Activated CD4-positive, alpha-beta T cell treated with anti-CD3 and anti-CD28 coated beads for 36 hours (primary cell): ENCODE results near the gene RPL27A. TPM values are rescaled to one million over a fixed set of nuclear protein-coding genes. Genes with fewer than 3 reads are reported as not detected.
"Not testable (repeated sequence)": the region's sequence is repeated elsewhere in the genome, so short reads cannot be mapped to it uniquely, and the experiment has no call there.

Experiments
- ATAC-seq: fragments of 200-7000 bp; cut with Tn5 transposase; one replicate; pipeline ENCODE4 v1.10.0; 2021; ENCODE audit warnings: mild to moderate bottlenecking, moderate library complexity
- CTCF ChIA-PET: fragments of 350-600 bp; sonication (Branson Sonifier 250); formaldehyde crosslinking; loops from one replicate; lab custom pipeline; 2021; ENCODE audit warnings: antibody characterized with exemption; lab: Charles Lee
- POLR2A ChIA-PET: fragments of 350-600 bp; sonication (Branson Sonifier 250); formaldehyde crosslinking; loops from one replicate; lab custom pipeline; 2021; ENCODE audit warnings: antibody characterized with exemption, inconsistent platforms; lab: Charles Lee
- DNase-seq: peaks from one replicate; pipeline ENCODE4 v3.0.0-alpha.2; 2020
- H3K27ac Mint-ChIP-seq: one replicate; pipeline ENCODE4 v1.8.0; 2021; ENCODE audit warnings: mixed read lengths
- H3K27me3 Mint-ChIP-seq: one replicate; pipeline ENCODE4 v1.8.0; 2021; ENCODE audit warnings: mixed read lengths
- H3K36me3 Mint-ChIP-seq: one replicate; pipeline ENCODE4 v1.8.0; 2021; ENCODE audit warnings: low read depth, mixed read lengths
- H3K4me1 Mint-ChIP-seq: one replicate; pipeline ENCODE4 v1.8.0; 2021; ENCODE audit warnings: mixed read lengths
- H3K4me3 Mint-ChIP-seq: one replicate; pipeline ENCODE4 v1.8.0; 2021; ENCODE audit warnings: mild to moderate bottlenecking, moderate library complexity, mixed read lengths
- H3K9me3 Mint-ChIP-seq: one replicate; pipeline ENCODE4 v1.8.0; 2021; ENCODE audit warnings: low read depth, mixed read lengths
- intact Hi-C, 2 experiments: fragments of 100-400 bp; cut with DNase I in 1 of 2; cut with micrococcal nuclease in 1 of 2; formaldehyde crosslinking; loops; one replicate each; pipeline versions ENCODE4 v1.14.2 to v1.15.1; 2022 to 2024; cut with DNase I, micrococcal nuclease
- total RNA-seq, 2 experiments: library from RNA; stranded (reverse); gene quantifications; one replicate each; pipeline ENCODE4 v1.2.3, GENCODE V29; 2021

RPL27A gene
- total RNA-seq, 2 experiments from 2014 or later, result 688 to 1,021 TPM

- DNase-seq, result no peak
- ChIA-PET POLR2A (no interaction called here), CTCF (no interaction called here)
- Mint-ChIP-seq H3K27me3 (no peaks in the 10 kb centered on the region), H3K27ac (no peak overlapping the region), H3K36me3 (peaks cover 14% of the 10 kb centered on the region), H3K4me1 (no peaks in the 10 kb centered on the region), H3K4me3 (no peak overlapping the region), H3K9me3 (no peaks in the 10 kb centered on the region)
- ATAC-seq, result no peak
- intact Hi-C loops, result no loop called here
These were observed 30.5 kb upstream of the RPL27A start for GRCh38 chr11:8652140-8652539.

DNA sequence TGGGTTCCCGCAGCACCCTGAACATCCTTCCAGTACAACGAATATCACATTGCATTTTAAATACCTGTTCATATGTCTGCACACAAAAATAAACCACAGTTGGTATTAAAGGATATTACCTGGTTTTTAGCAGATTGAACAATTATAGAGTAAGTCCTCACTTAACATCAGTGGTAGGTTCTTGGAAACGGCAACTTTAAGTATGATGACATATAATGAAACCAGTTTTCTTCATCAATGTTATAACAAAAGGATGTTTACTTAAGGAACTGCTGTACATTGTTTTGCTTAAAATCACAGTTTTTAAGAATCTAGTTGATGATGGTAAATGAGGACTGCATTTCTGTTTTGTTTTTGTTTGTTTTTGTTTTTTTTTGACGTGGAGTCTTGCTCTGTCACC is 28.1 kb upstream of the RPL27A start:
- DNase-seq (no peak), ATAC-seq (no peak)
- Mint-ChIP-seq H3K36me3 (peaks cover 7% of the 10 kb centered on the region), H3K27me3 (no peaks in the 10 kb centered on the region), H3K4me3 (no peak overlapping the region), H3K9me3 (no peaks in the 10 kb centered on the region), H3K27ac (no peak overlapping the region), H3K4me1 (no peaks in the 10 kb centered on the region)
- CTCF ChIA-PET, result no interaction called here
- intact Hi-C loops, result no loop called here
- POLR2A ChIA-PET, result no interaction called here

- Mint-ChIP-seq H3K4me3 (no peak overlapping the region), H3K27ac (no peak overlapping the region), H3K4me1 (no peaks in the 10 kb centered on the region), H3K27me3 (no peaks in the 10 kb centered on the region), H3K36me3 (peaks cover 6% of the 10 kb centered on the region), H3K9me3 (no peaks in the 10 kb centered on the region)
- no peak for ATAC-seq
- POLR2A ChIA-PET, result no interaction called here
- DNase-seq, result no peak
- CTCF ChIA-PET, result interaction anchor here (0.6 to 1.2 kb wide), 2 partner anchors 17 to 1533 kb away, joined by 3 read pairs; no protein-coding TSS in a partner anchor
- intact Hi-C loops, result no loop called here
These were observed 26.3 kb upstream of the RPL27A start for GRCh38 chr11:8656291-8656690.

GRCh38 chr11:8658321-8659057 is 24.1 kb upstream of the RPL27A start:
- no peaks in the 10 kb centered on the region for H3K27me3 Mint-ChIP-seq
- peaks cover 2% of the 10 kb centered on the region for H3K36me3 Mint-ChIP-seq
- intact Hi-C loops, result no loop called here
- DNase-seq, result no peak
- ChIA-PET POLR2A (no interaction called here), CTCF (no interaction called here)
- ATAC-seq, result no peak
- no peak overlapping the region for H3K4me3 Mint-ChIP-seq
- no peak overlapping the region for H3K27ac Mint-ChIP-seq
- H3K4me1 Mint-ChIP-seq, result no peaks in the 10 kb centered on the region
- H3K9me3 Mint-ChIP-seq, result no peaks in the 10 kb centered on the region

DNA sequence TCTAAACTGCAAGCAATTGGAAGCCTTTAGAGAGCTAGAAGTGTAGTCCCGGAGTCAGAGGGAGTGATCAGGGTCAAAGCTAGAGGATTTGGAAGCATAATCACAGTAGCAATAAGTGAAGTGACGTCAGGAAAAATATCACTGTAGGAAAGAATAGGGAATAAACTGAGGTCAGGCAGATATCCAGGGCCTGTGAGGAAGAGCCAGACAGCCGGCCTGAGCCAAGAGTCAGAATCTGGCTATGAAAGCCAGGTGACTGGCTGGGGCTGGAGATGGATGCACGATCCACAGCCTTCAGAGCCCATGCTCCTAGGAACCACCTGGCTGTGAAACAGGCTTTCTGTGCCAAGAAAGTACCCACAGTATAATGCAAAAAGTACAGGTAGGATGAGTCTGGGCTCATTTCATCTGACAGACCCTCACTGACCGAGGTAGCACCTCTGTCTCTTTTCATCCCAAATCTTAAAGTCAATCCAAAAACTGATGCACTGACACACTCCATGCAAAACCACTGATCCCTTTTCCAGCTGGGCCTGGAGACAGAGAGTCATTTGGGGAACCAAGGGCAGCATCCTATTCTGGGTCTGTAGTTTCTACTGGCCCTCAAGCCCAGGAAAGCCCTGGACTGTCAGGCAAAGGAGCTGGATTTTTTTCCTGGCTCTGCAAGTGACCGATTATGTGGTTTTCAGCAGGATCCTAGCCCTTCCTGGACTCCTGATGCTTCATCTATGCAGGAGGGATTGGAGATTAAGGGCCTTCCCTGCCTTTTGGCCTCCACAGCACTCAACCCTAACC is 21.4 kb upstream of the RPL27A start:
- ATAC-seq, result no peak
- ChIA-PET POLR2A (no interaction called here), CTCF (no interaction called here)
- Mint-ChIP-seq H3K27me3 (no peaks in the 10 kb centered on the region), H3K4me3 (no peak overlapping the region), H3K27ac (no peak overlapping the region), H3K36me3 (peaks cover 2% of the 10 kb centered on the region), H3K9me3 (no peaks in the 10 kb centered on the region), H3K4me1 (no peaks in the 10 kb centered on the region)
- intact Hi-C loops, result no loop called here
- no peak for DNase-seq

DNA sequence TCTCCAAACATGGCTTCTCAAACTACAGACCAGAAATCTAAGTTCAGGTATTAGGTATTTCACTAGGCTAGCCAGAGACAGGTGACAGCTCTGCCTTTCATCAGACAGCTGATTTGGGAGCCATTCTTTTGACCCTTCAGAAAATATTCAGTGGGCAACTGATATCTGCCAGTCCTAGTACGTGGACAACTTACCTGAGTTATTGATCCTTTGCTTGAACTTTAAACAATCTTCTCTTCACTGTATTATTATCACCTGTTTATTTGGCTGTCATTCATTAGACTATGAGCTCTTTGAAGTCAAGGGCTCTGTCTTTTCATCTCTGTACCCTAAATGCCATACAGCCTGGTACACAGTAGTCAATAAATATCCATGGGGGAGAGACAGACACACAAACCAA is 17.4 kb upstream of the RPL27A start:
- ChIA-PET POLR2A (no interaction called here), CTCF (interaction anchor here (0.5 kb wide), 1 partner anchor 25 kb away, joined by 3 read pairs; no protein-coding TSS in a partner anchor)

GRCh38 chr11:8670081-8670480 is 12.5 kb upstream of the RPL27A start:
- ATAC-seq, H3K9me3 Mint-ChIP-seq, POLR2A ChIA-PET, intact Hi-C loops, H3K4me1 Mint-ChIP-seq, H3K4me3 Mint-ChIP-seq, DNase-seq, CTCF ChIA-PET, H3K27me3 Mint-ChIP-seq, H3K27ac Mint-ChIP-seq: not testable (repeated sequence)
- H3K36me3 Mint-ChIP-seq, result peaks cover 31% of the 10 kb centered on the region

More for the DNA sequence above, 17.4 kb upstream of the RPL27A start:
- H3K4me3 Mint-ChIP-seq, result no peak overlapping the region
- H3K27ac Mint-ChIP-seq, result no peak overlapping the region
- H3K9me3 Mint-ChIP-seq, result no peaks in the 10 kb centered on the region
- DNase-seq (no peak), ATAC-seq (no peak)
- H3K27me3 Mint-ChIP-seq, result no peaks in the 10 kb centered on the region
- intact Hi-C loops, result no loop called here
- no peaks in the 10 kb centered on the region for H3K4me1 Mint-ChIP-seq
- H3K36me3 Mint-ChIP-seq, result peaks cover 20% of the 10 kb centered on the region

- ChIA-PET POLR2A (interaction anchor here (0.8 kb wide), 1 partner anchor 18 kb away, joined by 3 read pairs; no protein-coding TSS in a partner anchor), CTCF (no interaction called here)
- no peaks in the 10 kb centered on the region for H3K27me3 Mint-ChIP-seq
- intact Hi-C loops, result no loop called here
- H3K36me3 Mint-ChIP-seq, result peaks cover 31% of the 10 kb centered on the region
- H3K9me3 Mint-ChIP-seq, result no peaks in the 10 kb centered on the region
- no peak overlapping the region for H3K27ac Mint-ChIP-seq
- ATAC-seq, result no peak
- no peak for DNase-seq
- no peak overlapping the region for H3K4me3 Mint-ChIP-seq
- no peaks in the 10 kb centered on the region for H3K4me1 Mint-ChIP-seq
These were observed 11.4 kb upstream of the RPL27A start for GRCh38 chr11:8671193-8671612.

DNA sequence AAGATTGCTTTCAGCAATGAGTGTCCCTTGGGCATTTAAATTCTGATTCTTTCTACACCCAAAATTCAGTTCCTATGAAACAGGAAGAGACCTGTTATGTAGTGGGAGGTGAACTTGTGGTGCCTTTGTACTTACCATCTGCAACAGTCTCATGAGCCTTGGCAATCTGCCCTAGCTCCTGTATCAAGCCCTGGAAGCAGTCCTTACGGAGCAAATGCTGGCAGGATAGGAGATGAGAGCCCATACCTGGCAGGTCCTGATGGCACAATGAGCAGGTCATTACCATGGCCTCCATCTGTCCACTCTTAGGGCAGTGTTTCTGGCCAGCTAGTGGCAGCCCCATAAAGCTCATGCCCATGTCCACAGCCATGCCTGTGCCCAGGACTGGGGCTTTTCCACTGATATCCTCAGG is 10.9 kb upstream of the RPL27A start:
- intact Hi-C loops, result no loop called here
- Mint-ChIP-seq H3K27ac (no peak overlapping the region), H3K4me1 (no peaks in the 10 kb centered on the region), H3K4me3 (no peak overlapping the region), H3K36me3 (peaks cover 28% of the 10 kb centered on the region), H3K27me3 (no peaks in the 10 kb centered on the region), H3K9me3 (no peaks in the 10 kb centered on the region)
- no peak for ATAC-seq
- DNase-seq, result no peak
- POLR2A ChIA-PET, result interaction anchor here (0.8 kb wide), 1 partner anchor 17 kb away, joined by 3 read pairs; no protein-coding TSS in a partner anchor
- CTCF ChIA-PET, result no interaction called here

GRCh38 chr11:8672346-8672745 is 10.2 kb upstream of the RPL27A start:
- H3K9me3 Mint-ChIP-seq, result no peaks in the 10 kb centered on the region
- CTCF ChIA-PET, result no interaction called here

DNA sequence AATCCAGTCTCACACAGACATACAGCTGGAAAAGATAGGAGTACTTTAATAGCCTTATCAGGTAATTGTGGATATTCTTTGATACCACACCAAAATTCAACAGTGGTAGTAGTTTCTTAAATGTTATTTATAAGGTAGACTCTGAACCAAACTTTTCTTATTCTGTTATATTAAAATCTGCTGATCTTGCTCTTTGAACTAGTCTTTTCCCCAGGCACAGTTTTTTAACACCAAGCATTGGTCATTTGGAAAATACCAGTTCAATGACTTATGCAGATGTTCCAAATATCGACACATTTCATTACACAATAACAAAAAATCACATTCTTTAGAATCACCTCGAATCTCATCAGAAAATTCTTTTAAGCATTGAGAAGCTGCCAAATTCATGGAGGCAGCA is 7.7 kb upstream of the RPL27A start:
- Mint-ChIP-seq H3K27ac (no peak overlapping the region), H3K4me3 (no peak overlapping the region), H3K4me1 (no peaks in the 10 kb centered on the region), H3K36me3 (peaks cover 17% of the 10 kb centered on the region), H3K27me3 (no peaks in the 10 kb centered on the region), H3K9me3 (no peaks in the 10 kb centered on the region)
- POLR2A ChIA-PET, result no interaction called here
- ATAC-seq, result no peak
- CTCF ChIA-PET, result no interaction called here
- intact Hi-C loops, result no loop called here
- no peak for DNase-seq

More at GRCh38 chr11:8672346-8672745, 10.2 kb upstream of the RPL27A start:
- ATAC-seq, result no peak
- intact Hi-C loops, result no loop called here
- Mint-ChIP-seq H3K4me1 (no peaks in the 10 kb centered on the region), H3K4me3 (no peak overlapping the region), H3K27ac (no peak overlapping the region), H3K27me3 (no peaks in the 10 kb centered on the region), H3K36me3 (peaks cover 24% of the 10 kb centered on the region)
- POLR2A ChIA-PET, result no interaction called here
- no peak for DNase-seq
